CD8-positive, alpha-beta memory T cell (primary cell): ENCODE results near the gene ACP3. TPM values are rescaled to one million over a fixed set of nuclear protein-coding genes. Genes with fewer than 3 reads are reported as not detected.

Experiments
- CTCF ChIA-PET: fragments of 350-600 bp; sonication (Branson Sonifier 250); formaldehyde crosslinking; loops from one replicate; lab custom pipeline; 2021; ENCODE audit warnings: antibody characterized with exemption; lab: Charles Lee
- POLR2A ChIA-PET: fragments of 350-600 bp; sonication (Branson Sonifier 250); formaldehyde crosslinking; loops from one replicate; lab custom pipeline; 2021; ENCODE audit warnings: antibody characterized with exemption; lab: Charles Lee
- DNase-seq, 5 donors: peaks; one replicate each; pipeline versions ENCODE4 v3.0.0 to v3.0.0-alpha.2; 2020 to 2022; ENCODE audit warnings: mixed read lengths in 1 of 5
- H3K27ac ChIP-seq: one replicate; pipeline ENCODE4 v1.7.0; 2013; ENCODE audit warnings: low read depth, mild to moderate bottlenecking, low read length, moderate library complexity
- H3K27me3 ChIP-seq: 2 replicates; pipeline ENCODE4 v1.7.0; 2013; ENCODE audit warnings: low read length, mild to moderate bottlenecking; ENCODE audit not compliant: insufficient read depth, poor library complexity, severe bottlenecking
- H3K36me3 ChIP-seq: 2 replicates; pipeline ENCODE4 v1.7.0; 2013; ENCODE audit warnings: mild to moderate bottlenecking, low read length, moderate library complexity; ENCODE audit not compliant: insufficient read depth
- H3K4me1 ChIP-seq: 2 replicates; pipeline ENCODE4 v1.7.0; 2013; ENCODE audit warnings: mild to moderate bottlenecking, low read length, moderate library complexity; ENCODE audit not compliant: insufficient read depth
- H3K4me3 ChIP-seq: 2 replicates; pipeline ENCODE4 v1.7.0; 2013; ENCODE audit warnings: mild to moderate bottlenecking, low read length
- H3K9me3 ChIP-seq: 2 replicates; pipeline ENCODE4 v1.7.0; 2013; ENCODE audit warnings: mild to moderate bottlenecking, low read length
- H3K27ac Mint-ChIP-seq, 8 donors: one replicate each; pipeline ENCODE4 v1.8.0; 2020 to 2021; ENCODE audit warnings: mixed read lengths in 8 of 8, mild to moderate bottlenecking in 6 of 8, inconsistent platforms in 3 of 8, moderate library complexity in 3 of 8
- H3K27me3 Mint-ChIP-seq, 2 donors: one replicate each; pipeline ENCODE4 v1.8.0; 2020 to 2021; ENCODE audit warnings: mixed read lengths in 2 of 2, mild to moderate bottlenecking in 1 of 2, moderate library complexity in 1 of 2
- H3K36me3 Mint-ChIP-seq, 3 donors: one replicate each; pipeline ENCODE4 v1.8.0; 2020 to 2021; ENCODE audit warnings: mixed read lengths in 3 of 3, inconsistent platforms in 1 of 3, mild to moderate bottlenecking in 1 of 3
- H3K4me1 Mint-ChIP-seq, 3 donors: one replicate each; pipeline ENCODE4 v1.8.0; 2020 to 2021; ENCODE audit warnings: mixed read lengths in 3 of 3, inconsistent platforms in 1 of 3, mild to moderate bottlenecking in 1 of 3
- H3K4me3 Mint-ChIP-seq, 7 donors: one replicate each; pipeline ENCODE4 v1.8.0; 2020 to 2021; ENCODE audit warnings: mixed read lengths in 7 of 7, mild to moderate bottlenecking in 6 of 7, moderate library complexity in 4 of 7, inconsistent platforms in 2 of 7
- H3K9me3 Mint-ChIP-seq, 5 donors: one replicate each; pipeline ENCODE4 v1.8.0; 2020 to 2022; ENCODE audit warnings: mixed read lengths in 5 of 5, mild to moderate bottlenecking in 3 of 5, moderate library complexity in 2 of 5, inconsistent platforms in 1 of 5
- polyA plus RNA-seq: library from polyadenylated mRNA; unstranded; fragments of 300-500 nt; fragmentation: Illumina TruSeq; gene quantifications from one replicate; pipeline ENCODE4 v1.2.3, GENCODE V29; 2021
- total RNA-seq, 2 experiments: library from RNA; stranded (reverse); gene quantifications; one replicate each; pipeline ENCODE4 v1.2.3, GENCODE V29; 2021

Gene ACP3
- total and polyA plus RNA-seq, 3 experiments from 2014 or later, result not detected

DNA sequence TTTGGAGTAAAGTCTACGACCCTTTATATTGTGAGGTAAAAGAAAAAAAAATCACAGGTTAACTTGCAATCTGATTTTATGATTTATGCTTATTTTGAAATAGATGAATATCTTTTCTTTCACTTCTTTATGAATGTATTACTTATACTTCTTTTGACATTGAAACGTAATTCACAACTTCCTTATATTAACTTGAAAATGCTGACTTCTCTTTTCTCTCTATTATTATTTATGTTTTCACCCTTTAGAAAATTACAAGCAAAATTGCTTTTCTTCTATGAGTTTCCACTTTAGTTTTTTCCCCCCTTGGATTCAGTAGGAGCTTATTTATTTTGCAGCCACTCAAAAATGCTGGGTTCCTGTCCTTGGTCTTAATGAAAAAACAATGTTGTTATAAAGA lies 25.4 kb downstream of the ACP3 start:
- no peaks in the 10 kb centered on the region for H3K36me3 ChIP-seq
- Mint-ChIP-seq H3K4me1 (peaks cover 5 to 6% (median 5%) of the 10 kb centered on the region in 3 donors), H3K4me3 (peak overlapping the region in 1 of 7 donors; percentile 12), H3K36me3 (no peaks in the 10 kb centered on the region), H3K27me3 (peaks cover 14 to 26% of the 10 kb centered on the region in 2 donors), H3K9me3 (no peaks in the 10 kb centered on the region), H3K27ac (no peak overlapping the region)
- no peak overlapping the region for H3K4me3 ChIP-seq
- DNase-seq, result no peak
- H3K4me1 ChIP-seq, result no peaks in the 10 kb centered on the region
- no peaks in the 10 kb centered on the region for H3K27me3 ChIP-seq
- ChIA-PET CTCF (interaction anchor here (0.7 to 1.5 kb wide), 3 partner anchors 9 to 1309 kb away, joined by 3 to 7 read pairs (median 4); no protein-coding TSS in a partner anchor), POLR2A (no interaction called here)
- H3K27ac ChIP-seq, result no peak overlapping the region
- no peaks in the 10 kb centered on the region for H3K9me3 ChIP-seq

GRCh38 chr3:132343018-132343612 lies 25.9 kb downstream of the ACP3 start:
- Mint-ChIP-seq H3K36me3 (no peaks in the 10 kb centered on the region), H3K4me1 (peaks cover 5 to 6% (median 5%) of the 10 kb centered on the region in 3 donors), H3K27ac (no peak overlapping the region), H3K4me3 (peak overlapping the region in 1 of 7 donors; percentile 12), H3K27me3 (peaks cover 14 to 26% of the 10 kb centered on the region in 2 donors), H3K9me3 (no peaks in the 10 kb centered on the region)
- DNase-seq, result peak in 2 of 5 donors; percentile 16 to 19
- ChIA-PET CTCF (interaction anchor here (1.0 to 1.5 kb wide), 3 partner anchors 9 to 1310 kb away, joined by 3 to 7 read pairs (median 4); no protein-coding TSS in a partner anchor), POLR2A (no interaction called here)
- H3K36me3 ChIP-seq, result no peaks in the 10 kb centered on the region
- no peak overlapping the region for H3K4me3 ChIP-seq
- no peak overlapping the region for H3K27ac ChIP-seq
- H3K9me3 ChIP-seq, result no peaks in the 10 kb centered on the region
- no peaks in the 10 kb centered on the region for H3K4me1 ChIP-seq
- H3K27me3 ChIP-seq, result no peaks in the 10 kb centered on the region

- H3K36me3 ChIP-seq, result no peaks in the 10 kb centered on the region
- CTCF ChIA-PET, result interaction anchor here (0.9 kb wide), 1 partner anchor 87 kb away, joined by 3 read pairs; no protein-coding TSS in a partner anchor
- Mint-ChIP-seq H3K36me3 (no peaks in the 10 kb centered on the region), H3K4me3 (no peak overlapping the region), H3K9me3 (no peaks in the 10 kb centered on the region), H3K4me1 (peaks cover 5 to 6% (median 5%) of the 10 kb centered on the region in 3 donors), H3K27me3 (peaks cover 8 to 21% of the 10 kb centered on the region in 2 donors), H3K27ac (no peak overlapping the region)
- H3K9me3 ChIP-seq, result no peaks in the 10 kb centered on the region
- H3K4me3 ChIP-seq, result no peak overlapping the region
- H3K27me3 ChIP-seq, result no peaks in the 10 kb centered on the region
- DNase-seq, result no peak
- H3K27ac ChIP-seq, result no peak overlapping the region
- no peaks in the 10 kb centered on the region for H3K4me1 ChIP-seq
- POLR2A ChIA-PET, result no interaction called here
Measured at GRCh38 chr3:132344666-132345280, 27.6 kb downstream of the ACP3 start.

- CTCF ChIA-PET, result no interaction called here
Measured at GRCh38 chr3:132346841-132347736, 29.9 kb downstream of the ACP3 start.

GRCh38 chr3:132347811-132348210 lies 30.6 kb downstream of the ACP3 start:
- Mint-ChIP-seq H3K4me1 (peaks cover 3 to 8% (median 4%) of the 10 kb centered on the region in 3 donors), H3K9me3 (no peaks in the 10 kb centered on the region), H3K4me3 (no peak overlapping the region), H3K27ac (no peak overlapping the region), H3K27me3 (peaks cover 7 to 14% of the 10 kb centered on the region in 2 donors), H3K36me3 (no peaks in the 10 kb centered on the region)
- no peaks in the 10 kb centered on the region for H3K4me1 ChIP-seq
- no peak overlapping the region for H3K4me3 ChIP-seq
- H3K36me3 ChIP-seq, result no peaks in the 10 kb centered on the region
- ChIA-PET CTCF (interaction anchor here (0.6 kb wide), 1 partner anchor 303 kb away, joined by 3 read pairs; no protein-coding TSS in a partner anchor), POLR2A (no interaction called here)
- H3K9me3 ChIP-seq, result no peaks in the 10 kb centered on the region
- H3K27me3 ChIP-seq, result no peaks in the 10 kb centered on the region
- no peak for DNase-seq
- H3K27ac ChIP-seq, result no peak overlapping the region

More at GRCh38 chr3:132346841-132347736, 29.9 kb downstream of the ACP3 start:
- H3K27me3 ChIP-seq, result no peaks in the 10 kb centered on the region
- H3K4me1 Mint-ChIP-seq, result peaks cover 5 to 6% (median 5%) of the 10 kb centered on the region in 3 donors
- H3K27me3 Mint-ChIP-seq, result peaks cover 7 to 13% of the 10 kb centered on the region in 2 donors
- no peaks in the 10 kb centered on the region for H3K36me3 ChIP-seq
- H3K4me3 ChIP-seq, result no peak overlapping the region
- no peak overlapping the region for H3K4me3 Mint-ChIP-seq
- no peaks in the 10 kb centered on the region for H3K9me3 ChIP-seq
- H3K4me1 ChIP-seq, result no peaks in the 10 kb centered on the region
- POLR2A ChIA-PET, result no interaction called here
- H3K27ac Mint-ChIP-seq, result no peak overlapping the region
- H3K9me3 Mint-ChIP-seq, result no peaks in the 10 kb centered on the region
- no peak overlapping the region for H3K27ac ChIP-seq
- no peak for DNase-seq
- no peaks in the 10 kb centered on the region for H3K36me3 Mint-ChIP-seq

DNA sequence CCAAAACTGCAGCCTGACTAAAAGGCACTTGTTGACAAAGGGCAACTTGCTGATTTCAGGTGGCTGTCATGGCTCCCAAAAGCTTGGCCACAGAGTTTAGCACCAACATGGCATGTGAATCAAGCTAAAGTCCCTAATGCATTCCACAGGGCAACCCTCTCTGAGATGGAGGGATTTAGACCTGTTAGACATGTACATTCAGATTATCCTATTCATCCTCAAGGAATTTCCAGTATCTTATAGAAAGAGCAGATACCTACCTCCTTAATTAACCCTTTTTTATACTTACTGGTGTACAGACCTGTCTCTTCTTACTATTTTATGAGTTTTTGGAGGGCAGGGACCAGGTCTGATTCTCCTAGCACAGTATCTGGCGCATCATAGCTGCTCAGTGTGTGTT lies 31.3 kb downstream of the ACP3 start:
- Histone ChIP-seq H3K4me1 (no peaks in the 10 kb centered on the region), H3K36me3 (no peaks in the 10 kb centered on the region), H3K4me3 (no peak overlapping the region), H3K27ac (no peak overlapping the region), H3K27me3 (no peaks in the 10 kb centered on the region), H3K9me3 (no peaks in the 10 kb centered on the region)
- Mint-ChIP-seq H3K27ac (no peak overlapping the region), H3K27me3 (peaks cover 6% of the 10 kb centered on the region in 2 donors), H3K4me1 (peaks cover 0 to 4% (median 0%) of the 10 kb centered on the region in 3 donors), H3K4me3 (no peak overlapping the region), H3K36me3 (no peaks in the 10 kb centered on the region), H3K9me3 (no peaks in the 10 kb centered on the region)
- no peak for DNase-seq
- ChIA-PET CTCF (interaction anchor here (1.5 kb wide), 1 partner anchor 18 kb away, joined by 3 read pairs; no protein-coding TSS in a partner anchor), POLR2A (no interaction called here)

DNA sequence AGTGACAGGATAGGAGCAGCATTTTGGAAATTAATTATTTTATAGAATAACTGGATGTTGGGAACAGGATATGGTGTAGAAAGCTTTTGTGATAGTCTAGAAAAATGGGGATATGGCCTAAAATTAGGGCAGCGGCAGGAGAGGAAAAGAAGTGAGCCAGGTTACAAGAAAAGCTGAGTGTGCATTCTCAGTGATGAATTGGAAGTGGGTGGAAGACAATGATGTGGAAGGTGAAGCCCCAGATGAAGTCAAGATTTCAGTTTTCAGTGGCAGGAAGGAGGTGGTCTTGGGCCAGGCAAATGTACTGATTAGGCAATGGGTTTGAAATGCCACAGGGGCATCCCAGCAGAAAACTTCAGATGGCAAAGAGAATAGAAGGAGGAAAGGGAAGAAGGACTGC lies 33.6 kb downstream of the ACP3 start:
- DNase-seq, result no peak
- H3K36me3 ChIP-seq, result no peaks in the 10 kb centered on the region
- H3K27me3 ChIP-seq, result no peaks in the 10 kb centered on the region
- Mint-ChIP-seq H3K27ac (peak overlapping the region in 1 of 8 donors; percentile 80), H3K36me3 (no peaks in the 10 kb centered on the region), H3K9me3 (no peaks in the 10 kb centered on the region), H3K27me3 (peaks cover 5 to 6% of the 10 kb centered on the region in 2 donors), H3K4me1 (peaks cover 0 to 4% (median 0%) of the 10 kb centered on the region in 3 donors), H3K4me3 (no peak overlapping the region)
- no peak overlapping the region for H3K27ac ChIP-seq
- ChIA-PET CTCF (interaction anchor here (1.2 to 3.6 kb wide), 2 partner anchors 11 to 53 kb away, joined by 3 to 10 read pairs; no protein-coding TSS in a partner anchor), POLR2A (no interaction called here)
- no peak overlapping the region for H3K4me3 ChIP-seq
- H3K9me3 ChIP-seq, result no peaks in the 10 kb centered on the region
- no peaks in the 10 kb centered on the region for H3K4me1 ChIP-seq
